Neural progenitor cell (in vitro differentiated cells): ENCODE data around the gene PDZD11. TPM values are rescaled to one million over a fixed set of nuclear protein-coding genes. Genes with fewer than 3 reads are reported as not detected.
A peak's percentile ranks its signal among the peaks of the same experiment; 100 is the strongest.

Source experiments
- DNase-seq: peaks from one replicate; pipeline ENCODE4 v3.0.0-alpha.2; 2016; ENCODE audit warnings: low spot score
- H2AFZ ChIP-seq: fragments of 200-600 bp; sonication (generic); replicated peaks from 2 replicates; pipeline ENCODE4 v1.6.1; 2016; ENCODE audit warnings: antibody characterized with exemption
- H3F3A ChIP-seq: fragments of 200-600 bp; sonication (generic); 2 replicates; pipeline ENCODE4 v1.6.1; 2016; ENCODE audit warnings: antibody characterized with exemption, low read depth
- H3K27ac ChIP-seq: fragments of 200-600 bp; sonication (generic); 2 replicates; pipeline ENCODE4 v1.5.1; 2016; ENCODE audit warnings: mild to moderate bottlenecking
- H3K27me3 ChIP-seq: fragments of 200-600 bp; sonication (generic); 2 replicates; pipeline ENCODE4 v1.6.1; 2016; ENCODE audit warnings: mild to moderate bottlenecking, moderate library complexity
- H3K36me3 ChIP-seq: fragments of 200-600 bp; sonication (generic); 2 replicates; pipeline ENCODE4 v1.5.1; 2016
- H3K4me1 ChIP-seq: fragments of 200-600 bp; sonication (generic); 2 replicates; pipeline ENCODE4 v1.6.1; 2016; ENCODE audit warnings: mixed run types
- H3K4me2 ChIP-seq: fragments of 200-600 bp; sonication (generic); 2 replicates; pipeline ENCODE4 v1.6.1; 2016
- H3K4me3 ChIP-seq: fragments of 200-600 bp; sonication (generic); 2 replicates; pipeline ENCODE4 v1.5.1; 2016
- H3K79me2 ChIP-seq: fragments of 200-600 bp; sonication (generic); 2 replicates; pipeline ENCODE4 v1.6.1; 2016; ENCODE audit warnings: low read depth
- H3K9ac ChIP-seq: fragments of 200-600 bp; sonication (generic); 2 replicates; pipeline ENCODE4 v1.6.1; 2016
- H3K9me3 ChIP-seq: fragments of 200-600 bp; sonication (generic); 2 replicates; pipeline ENCODE4 v1.5.1; 2016; ENCODE audit warnings: low read depth
- H4K20me1 ChIP-seq: fragments of 200-600 bp; sonication (generic); 2 replicates; pipeline ENCODE4 v1.6.1; 2016; ENCODE audit warnings: low read depth
- H3K27ac Mint-ChIP-seq: 3 replicates; pipeline ENCODE4 v1.8.0; 2021; ENCODE audit warnings: mixed read lengths
- H3K27me3 Mint-ChIP-seq: 2 replicates; pipeline ENCODE4 v1.8.0; 2022; ENCODE audit warnings: low read depth, mild to moderate bottlenecking, inconsistent platforms, moderate library complexity, mixed read lengths; ENCODE audit not compliant: insufficient read depth
- H3K36me3 Mint-ChIP-seq: 3 replicates; pipeline ENCODE4 v1.8.0; 2021; ENCODE audit warnings: mixed read lengths
- H3K4me1 Mint-ChIP-seq: 3 replicates; pipeline ENCODE4 v1.8.0; 2021; ENCODE audit warnings: mixed read lengths
- H3K4me3 Mint-ChIP-seq: 3 replicates; pipeline ENCODE4 v1.8.0; 2021; ENCODE audit warnings: mild to moderate bottlenecking, moderate library complexity, mixed read lengths
- H3K9me3 Mint-ChIP-seq: 3 replicates; pipeline ENCODE4 v1.8.0; 2020; ENCODE audit warnings: mixed read lengths
- EZH2 ChIP-seq: fragments of 200-600 bp; sonication (generic); IDR thresholded peaks from 2 replicates; pipeline ENCODE4 v1.6.1; 2017; ENCODE audit warnings: antibody characterized with exemption, mild to moderate bottlenecking, moderate library complexity
- EZH2phosphoT487 ChIP-seq: fragments of 200-600 bp; sonication (generic); IDR thresholded peaks from 2 replicates; pipeline ENCODE4 v1.6.1; 2017; ENCODE audit warnings: antibody characterized with exemption
- total RNA-seq: library from RNA; depleted of rRNA; stranded (reverse); fragments of >200 nt; gene quantifications from 2 replicates; pipeline ENCODE4 v1.2.3, GENCODE V29; 2015; ENCODE audit warnings: low replicate concordance
- TF ChIP-seq, protein P1 (sequence below): fragments of 200-600 bp; sonication (generic); IDR thresholded peaks from 2 replicates; pipeline ENCODE4 v1.5.1; 2017; ENCODE audit warnings: antibody characterized with exemption, mild to moderate bottlenecking

PDZD11 gene
- 27.7 and 34.7 TPM in 2 replicates for total RNA-seq

DNA sequence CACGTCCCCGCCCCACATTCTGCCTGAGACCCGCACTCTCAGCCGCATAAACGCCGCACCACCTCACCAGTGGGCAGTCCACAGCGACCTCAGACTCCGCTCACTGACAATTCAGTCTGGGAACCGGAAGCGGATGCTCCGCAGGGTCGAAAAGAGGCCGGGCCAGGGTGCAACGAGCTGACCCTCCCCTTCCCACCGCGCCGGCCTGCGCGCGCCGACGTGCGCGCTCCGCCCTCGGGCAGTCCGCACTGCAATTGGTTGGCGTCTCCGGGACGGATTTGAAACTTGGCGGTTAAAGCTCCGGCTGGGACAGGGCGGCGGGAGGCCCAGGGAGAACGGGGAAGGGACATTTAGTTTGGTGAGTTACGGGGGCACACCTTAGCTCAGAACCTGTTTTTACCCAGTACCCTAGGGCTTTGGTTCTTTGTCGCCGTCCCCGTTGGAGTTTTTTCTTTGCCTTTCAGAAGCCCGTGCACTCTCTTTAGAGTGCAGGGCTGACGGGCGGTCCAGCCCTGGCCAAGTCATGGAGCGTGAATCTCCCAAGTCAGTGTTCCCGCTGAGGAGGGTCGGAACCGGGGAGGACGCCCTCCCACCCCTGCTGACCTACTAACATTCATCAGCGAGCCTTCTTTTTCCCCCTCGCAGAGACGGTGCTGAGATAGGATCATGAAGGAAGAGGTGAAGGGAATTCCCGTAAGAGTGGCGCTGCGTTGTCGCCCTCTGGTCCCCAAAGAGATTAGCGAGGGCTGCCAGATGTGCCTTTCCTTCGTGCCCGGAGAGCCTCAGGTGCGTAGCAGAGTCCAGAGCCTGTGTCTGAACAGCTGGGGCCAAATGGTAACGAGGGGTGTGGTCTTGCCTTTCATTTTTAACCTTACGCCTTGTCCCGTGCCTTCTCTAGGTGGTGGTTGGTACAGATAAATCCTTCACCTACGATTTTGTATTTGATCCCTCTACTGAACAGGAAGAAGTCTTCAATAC, at the start of gene PDZD11, which contains the start of gene KIF4A:
Gene PDZD11, minus strand, starts transcription at position 135 of the 978 bp plus-strand sequence. CDS start 586 bp downstream, outside the sequence.
Gene KIF4A, plus strand, starts transcription at position 312 of the 978 bp plus-strand sequence. Its CDS starts 355 bp downstream, at position 667.
- Histone ChIP-seq H3K9me3 (no peaks in the 10 kb centered on the region), H2AFZ (peak within 1 kb of the TSS; percentile 93), H3K4me1 (no peaks in the 10 kb centered on the region), H3F3A (no peaks in the 10 kb centered on the region), H3K36me3 (no peaks in the 10 kb centered on the region), H3K79me2 (peaks cover 52% of the 10 kb centered on the region), H3K4me2 (peak within 1 kb of the TSS; percentile 92), H3K27ac (no peak within 1 kb of the TSS), H3K27me3 (no peaks in the 10 kb centered on the region), H4K20me1 (no peaks in the 10 kb centered on the region), H3K9ac (peak within 1 kb of the TSS; percentile 49), H3K4me3 (peak within 1 kb of the TSS; percentile 84)
- TF ChIP-seq EZH2: no peak
- TF ChIP-seq, protein P1, sequence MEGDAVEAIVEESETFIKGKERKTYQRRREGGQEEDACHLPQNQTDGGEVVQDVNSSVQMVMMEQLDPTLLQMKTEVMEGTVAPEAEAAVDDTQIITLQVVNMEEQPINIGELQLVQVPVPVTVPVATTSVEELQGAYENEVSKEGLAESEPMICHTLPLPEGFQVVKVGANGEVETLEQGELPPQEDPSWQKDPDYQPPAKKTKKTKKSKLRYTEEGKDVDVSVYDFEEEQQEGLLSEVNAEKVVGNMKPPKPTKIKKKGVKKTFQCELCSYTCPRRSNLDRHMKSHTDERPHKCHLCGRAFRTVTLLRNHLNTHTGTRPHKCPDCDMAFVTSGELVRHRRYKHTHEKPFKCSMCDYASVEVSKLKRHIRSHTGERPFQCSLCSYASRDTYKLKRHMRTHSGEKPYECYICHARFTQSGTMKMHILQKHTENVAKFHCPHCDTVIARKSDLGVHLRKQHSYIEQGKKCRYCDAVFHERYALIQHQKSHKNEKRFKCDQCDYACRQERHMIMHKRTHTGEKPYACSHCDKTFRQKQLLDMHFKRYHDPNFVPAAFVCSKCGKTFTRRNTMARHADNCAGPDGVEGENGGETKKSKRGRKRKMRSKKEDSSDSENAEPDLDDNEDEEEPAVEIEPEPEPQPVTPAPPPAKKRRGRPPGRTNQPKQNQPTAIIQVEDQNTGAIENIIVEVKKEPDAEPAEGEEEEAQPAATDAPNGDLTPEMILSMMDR: no peak
- TF ChIP-seq EZH2phosphoT487: no peak
- peak within 1 kb of the TSS; percentile 97 for H3K4me3 Mint-ChIP-seq
- H3K27me3 Mint-ChIP-seq: peaks cover 2% of the 10 kb centered on the region
- H3K27ac Mint-ChIP-seq: peak within 1 kb of the TSS; percentile 90
- peaks cover 2% of the 10 kb centered on the region for H3K36me3 Mint-ChIP-seq
- DNase-seq: peak; percentile 88
- peaks cover 21% of the 10 kb centered on the region for H3K4me1 Mint-ChIP-seq
- peaks cover 2% of the 10 kb centered on the region for H3K9me3 Mint-ChIP-seq

GRCh38 chrX:70338290-70338689, 48.6 kb upstream of the PDZD11 start:
- no peak for DNase-seq
- Histone ChIP-seq H4K20me1 (no peaks in the 10 kb centered on the region), H3K27ac (no peak overlapping the region), H3K9ac (no peak overlapping the region), H3K4me3 (no peak overlapping the region), H3K9me3 (no peaks in the 10 kb centered on the region), H2AFZ (no peak overlapping the region), H3F3A (no peaks in the 10 kb centered on the region), H3K27me3 (no peaks in the 10 kb centered on the region), H3K79me2 (no peaks in the 10 kb centered on the region), H3K4me1 (no peaks in the 10 kb centered on the region), H3K36me3 (peaks cover 5% of the 10 kb centered on the region), H3K4me2 (no peak overlapping the region)
- Mint-ChIP-seq H3K4me1 (no peaks in the 10 kb centered on the region), H3K4me3 (no peak overlapping the region), H3K36me3 (peaks cover 9% of the 10 kb centered on the region), H3K27ac (no peak overlapping the region), H3K9me3 (no peaks in the 10 kb centered on the region), H3K27me3 (peaks cover 3% of the 10 kb centered on the region)
- TF ChIP-seq, protein P1: no peak
- no peak for TF ChIP-seq EZH2
- TF ChIP-seq EZH2phosphoT487: no peak

GRCh38 chrX:70336767-70337166, 47.0 kb upstream of the PDZD11 start:
- TF ChIP-seq EZH2 (no peak), EZH2phosphoT487 (no peak)
- TF ChIP-seq, protein P1: no peak
- no peak for DNase-seq
- Histone ChIP-seq H3K27ac (no peak overlapping the region), H3K36me3 (no peaks in the 10 kb centered on the region), H3K4me2 (no peak overlapping the region), H3K4me3 (no peak overlapping the region), H3F3A (no peaks in the 10 kb centered on the region), H3K27me3 (no peaks in the 10 kb centered on the region), H4K20me1 (no peaks in the 10 kb centered on the region), H2AFZ (no peak overlapping the region), H3K79me2 (no peaks in the 10 kb centered on the region), H3K9me3 (no peaks in the 10 kb centered on the region), H3K9ac (no peak overlapping the region), H3K4me1 (no peaks in the 10 kb centered on the region)
- H3K36me3 Mint-ChIP-seq: peaks cover 4% of the 10 kb centered on the region
- no peaks in the 10 kb centered on the region for H3K9me3 Mint-ChIP-seq
- H3K27ac Mint-ChIP-seq: no peak overlapping the region
- H3K4me3 Mint-ChIP-seq: no peak overlapping the region
- H3K27me3 Mint-ChIP-seq: peaks cover 3% of the 10 kb centered on the region
- H3K4me1 Mint-ChIP-seq: no peaks in the 10 kb centered on the region
